ENCODE data around the gene CD53.
"Not testable (repeated sequence)": the region's sequence is repeated elsewhere in the genome, so short reads cannot be mapped to it uniquely, and the experiment has no call there.

CD53 gene

DNA sequence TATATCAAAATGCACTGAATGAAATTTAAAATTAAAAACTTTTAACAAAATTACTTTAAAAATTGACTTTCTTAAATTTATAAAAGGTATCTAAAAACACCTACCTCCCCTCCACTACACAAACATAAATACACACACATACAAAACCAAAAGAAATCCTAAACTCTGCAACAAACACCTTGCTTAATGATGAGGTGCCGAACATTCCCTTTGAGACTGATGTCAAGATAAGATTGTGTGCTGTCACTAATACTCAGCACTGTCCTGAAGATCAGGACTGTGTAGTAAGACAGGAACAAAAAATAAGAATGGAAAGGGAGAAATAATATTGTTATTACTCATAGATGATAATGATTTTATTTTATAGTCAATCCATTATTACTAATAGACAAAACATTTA lies 45.1 kb downstream of the CD53 start:
- DNase-seq, result no peak

DNA sequence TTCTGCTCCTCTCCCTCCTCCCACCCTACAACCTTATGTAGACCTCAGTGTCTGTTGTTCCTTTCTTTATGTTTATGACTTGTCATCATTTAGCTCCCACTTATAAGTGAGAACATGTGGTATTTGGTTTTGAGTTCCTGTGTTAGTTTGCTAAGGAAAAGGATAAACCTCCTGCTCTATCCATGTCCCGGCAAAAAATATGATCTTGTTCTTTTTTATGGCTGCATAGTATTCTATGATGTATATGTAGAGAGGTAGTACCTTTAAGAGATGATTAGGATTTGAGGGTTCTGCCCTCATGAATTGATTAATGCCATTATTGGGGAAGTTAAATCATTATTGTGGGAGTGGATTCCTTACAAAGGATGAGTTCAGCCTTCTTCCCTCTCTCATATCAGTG lies 49.0 kb downstream of the CD53 start:
- DNase-seq, result no peak

DNA sequence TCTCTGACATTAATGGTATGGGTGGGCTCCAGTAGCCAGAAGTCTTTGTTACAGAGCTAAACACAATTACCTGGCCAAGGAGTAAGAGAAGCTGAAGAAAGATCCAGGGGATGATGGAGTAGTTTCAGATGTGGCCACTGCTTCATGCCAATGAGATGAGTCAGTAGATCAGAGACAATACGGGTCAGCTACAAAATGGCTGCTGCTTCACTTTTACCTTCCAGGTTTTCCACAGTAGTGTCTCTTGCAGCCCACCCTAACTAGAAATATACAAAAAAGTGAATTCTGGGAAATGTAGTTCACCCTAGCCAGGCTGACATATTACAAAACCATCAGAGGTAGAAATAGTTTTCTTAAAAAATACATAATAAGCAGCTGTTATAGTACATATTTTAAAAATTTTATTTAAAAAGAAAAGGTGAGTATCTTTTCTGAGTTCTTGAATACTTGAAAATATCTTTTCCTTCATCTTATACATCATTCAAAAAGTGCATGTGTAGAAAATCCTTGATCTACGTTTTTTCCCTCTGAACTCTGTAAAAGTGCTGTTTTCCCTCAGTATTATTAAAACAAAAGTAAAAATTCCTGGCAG lies 54.6 kb downstream of the CD53 start:
- no peak for DNase-seq

DNA sequence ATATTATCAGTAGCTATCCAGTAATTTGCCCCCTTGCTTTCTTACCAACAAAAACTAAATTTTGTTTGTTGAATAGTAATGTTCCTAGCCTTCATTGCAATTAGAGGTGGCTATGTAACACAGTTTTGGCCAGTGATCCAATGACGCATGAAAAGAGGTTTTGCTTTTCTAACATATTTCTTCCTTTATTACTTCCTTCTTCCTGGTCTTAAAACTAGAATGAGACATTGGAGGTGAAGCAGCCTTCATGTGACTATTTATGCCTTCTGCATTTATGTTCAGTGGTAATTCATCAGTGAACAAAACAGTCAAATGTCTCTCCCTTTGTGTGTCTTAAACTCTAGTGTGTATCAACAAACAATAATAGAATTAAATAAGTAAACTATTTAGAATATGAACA lies 55.2 kb downstream of the CD53 start:
- no peak for DNase-seq

DNA sequence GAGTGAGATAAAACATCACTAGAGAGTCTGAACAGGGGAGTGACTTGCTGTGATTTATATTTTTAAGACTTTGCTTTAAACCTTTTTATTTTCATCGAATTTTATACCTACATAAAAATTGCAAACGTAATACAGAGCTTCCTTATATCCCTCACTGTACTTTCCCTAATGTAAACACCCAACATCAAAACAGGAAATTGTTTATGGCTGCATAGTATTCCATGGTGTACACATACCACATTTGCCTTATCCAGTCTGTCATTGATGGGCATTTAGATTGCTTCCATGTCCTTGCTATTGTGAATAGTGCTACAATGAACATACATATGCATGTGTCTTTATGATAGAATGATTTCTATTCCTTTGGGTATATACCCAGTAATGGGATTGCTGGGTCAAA lies 56.0 kb downstream of the CD53 start:
- DNase-seq, result no peak

DNA sequence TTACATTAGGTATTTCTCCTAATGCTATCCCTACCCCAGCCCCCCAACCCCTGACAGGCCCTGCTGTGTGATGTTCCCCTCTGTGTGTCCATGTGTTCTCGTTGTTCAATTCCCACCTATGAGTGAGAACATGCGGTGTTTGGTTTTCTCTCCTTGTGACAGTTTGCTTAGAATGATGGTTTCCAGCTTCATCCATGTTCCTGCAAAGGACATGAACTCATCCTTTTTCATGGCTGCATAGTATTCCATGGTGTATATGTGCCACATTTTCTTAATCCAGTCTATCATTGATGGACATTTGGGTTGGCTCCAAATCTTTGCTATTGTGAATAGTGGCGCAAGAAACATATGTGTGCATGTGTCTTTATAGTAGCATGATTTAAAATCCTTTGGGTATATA lies 58.1 kb downstream of the CD53 start:
- DNase-seq, result not testable (repeated sequence)

DNA sequence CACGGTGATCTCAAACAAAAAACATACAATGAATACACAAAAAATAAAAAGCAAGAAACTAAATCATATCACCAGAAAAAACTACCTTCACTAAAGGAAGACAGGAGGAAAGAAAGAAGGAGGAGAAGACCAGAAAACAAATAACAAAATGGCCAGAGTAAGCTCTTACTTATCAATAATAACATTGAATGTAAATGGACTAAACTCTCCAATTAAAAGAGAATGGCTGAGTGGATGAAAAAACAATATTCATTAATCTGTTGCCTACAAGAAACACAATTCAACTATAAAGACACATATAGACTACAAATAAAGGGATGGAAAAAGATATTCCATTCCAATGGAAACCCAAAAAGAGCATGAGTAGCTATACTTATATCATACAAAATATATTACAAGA lies 63.6 kb downstream of the CD53 start:
- DNase-seq, result no peak

DNA sequence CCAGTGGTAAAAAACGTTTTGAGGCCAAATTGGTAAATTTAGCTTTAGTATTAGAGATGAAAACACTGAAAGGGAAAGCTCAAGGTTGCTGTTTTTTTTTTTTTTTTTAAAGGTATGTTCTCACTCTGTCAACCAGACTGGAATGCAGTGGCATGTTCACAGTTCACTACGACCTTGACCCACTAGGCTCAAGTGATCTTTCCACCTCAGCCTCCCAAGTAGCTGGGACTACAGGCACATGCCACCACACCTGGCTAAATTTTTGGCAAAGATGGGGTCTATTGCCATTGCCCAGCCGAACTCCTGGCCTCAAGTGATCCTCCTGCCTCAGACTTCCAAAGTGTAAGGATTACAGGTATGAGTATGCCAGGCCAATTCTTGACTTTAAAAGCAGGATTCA lies 71.9 kb downstream of the CD53 start:
- DNase-seq, result no peak

DNA sequence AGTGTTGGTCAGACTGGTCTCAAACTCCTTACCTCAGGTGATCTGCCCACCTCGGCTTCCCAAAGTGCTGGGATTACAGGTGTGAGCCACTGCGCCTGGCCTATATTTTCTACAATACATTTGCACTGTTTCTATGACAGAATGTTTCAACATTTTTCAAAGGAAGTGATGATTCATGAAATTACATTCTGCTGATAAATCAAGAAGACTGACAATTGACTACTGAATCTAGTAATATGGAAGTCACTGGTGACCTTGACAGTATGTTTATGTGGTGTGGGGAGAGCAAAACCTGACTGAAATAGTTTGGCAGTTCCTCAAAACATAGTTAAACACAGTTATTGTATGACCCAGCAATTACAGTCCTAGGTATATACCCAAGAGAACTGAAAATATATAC lies 72.7 kb downstream of the CD53 start:
- no peak for DNase-seq

DNA sequence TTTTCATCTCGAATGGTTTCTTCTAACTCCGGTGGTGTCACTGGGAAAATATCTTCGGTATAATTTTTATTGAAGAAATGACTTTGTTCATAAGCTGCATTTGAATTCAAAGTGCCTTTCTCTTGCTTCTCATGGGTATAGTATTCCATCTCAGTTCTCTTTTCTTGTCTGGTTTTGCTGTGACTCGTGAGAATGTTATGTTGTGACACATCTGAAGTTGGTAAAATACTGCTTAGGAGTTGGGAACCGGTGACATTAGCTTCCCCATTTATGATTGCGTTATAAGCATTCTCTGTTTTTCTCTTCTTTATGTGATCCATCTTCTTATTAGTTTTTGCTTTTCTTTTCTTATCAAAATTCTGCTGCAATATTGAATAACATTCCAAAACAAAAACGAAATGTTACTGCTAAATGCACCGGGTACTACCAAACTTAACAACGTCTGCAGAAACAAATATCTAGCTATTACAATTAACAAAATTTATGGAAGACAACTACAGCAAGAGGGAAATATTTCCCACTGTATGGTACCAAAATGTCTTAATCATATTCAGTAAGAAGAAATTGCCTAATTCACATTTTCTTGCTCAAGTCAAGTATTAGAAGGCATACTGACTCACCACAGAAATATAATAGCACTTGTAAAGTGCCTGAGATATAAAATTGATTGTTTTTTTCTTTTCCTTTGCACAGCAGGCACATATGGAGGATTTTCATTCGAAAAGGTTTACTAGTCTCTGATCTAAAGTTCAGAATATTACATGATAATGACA lies 75.3 kb downstream of the CD53 start:
- no peak for DNase-seq
